Measurements from ENCODE around the gene BORCS5.

GRCh38 chr12:12338527-12339168 lies 18.2 kb upstream of the BORCS5 start:
- no peak for TF ChIP-seq CTCF (conservative IDR thresholded peaks at IDR 0.05; ENCODE audit: low read length)
- TF ChIP-seq EZH2phosphoT487 (IDR thresholded peaks at IDR 0.05; ENCODE audit: borderline replicate concordance) = no peak

Data from Loucy (cell line).